ENCODE measurements around the gene STK17B. TPM values are rescaled to one million over a fixed set of nuclear protein-coding genes. Genes with fewer than 3 reads are reported as not detected.
A peak's percentile ranks its signal among the peaks of the same experiment; 100 is the strongest.

STK17B gene
- total and polyA plus RNA-seq, 10 of the 15 experiments (the other 5 are each of a cell fraction or from before 2014, with no cell fraction given) = 21.2 to 108 (median 53.7) TPM

- TF ChIP-seq ZNF207 (IDR thresholded peaks at IDR 0.05; ENCODE audit: borderline replicate concordance) = 0 out of 2 replicates have a peak, but pooled peaks have one; percentile 20
- peak; percentile 56; the same call in 1 of the 2 replicates for TF ChIP-seq BACH1 (IDR thresholded peaks at IDR 0.05; ENCODE audit: borderline replicate concordance)
- no peak for TF ChIP-seq KAT2A (conservative IDR thresholded peaks at IDR 0.05; ENCODE audit: control insufficient read depth, low read depth, low read length)
- peak; percentile 72; the same call in 1 of the 2 replicates for TF ChIP-seq ZNF592 (IDR thresholded peaks at IDR 0.05)
- TF ChIP-seq SMAD1 (IDR thresholded peaks at IDR 0.05; ENCODE audit: low read depth, partially characterized antibody) = peak; percentile 67
- TF ChIP-seq HDGF (IDR thresholded peaks at IDR 0.05) = no peak
- TF ChIP-seq SP1 (IDR thresholded peaks at IDR 0.05; ENCODE audit: low read depth, low read length) = peak; percentile 61
- no peak for TF ChIP-seq SREBF2 (IDR thresholded peaks at IDR 0.05; ENCODE audit: low read length)
- no peak for TF ChIP-seq SREBF1 (IDR thresholded peaks at IDR 0.05; ENCODE audit: low read length)
- TF ChIP-seq SUPT20H (IDR thresholded peaks at IDR 0.05; ENCODE audit: borderline replicate concordance, control insufficient read depth, low read depth, low read length) = no peak
- no peak for TF ChIP-seq KLF5 (IDR thresholded peaks at IDR 0.05; ENCODE audit: partially characterized antibody)
- no peak for TF ChIP-seq MYB (IDR thresholded peaks at IDR 0.05; ENCODE audit: borderline replicate concordance, low read depth, low read length)
- no peak for TF ChIP-seq E4F1 (IDR thresholded peaks at IDR 0.05; ENCODE audit: borderline replicate concordance, partially characterized antibody)
- TF ChIP-seq ETV6 (conservative IDR thresholded peaks at IDR 0.05 in 1 of 2, IDR thresholded peaks at IDR 0.05 in 1 of 2; ENCODE audit: borderline replicate concordance in 1 of 2, low read depth in 1 of 2) = peak in 1 of 2 experiments; percentile 81; a peak in 2 of 4 replicates
- TF ChIP-seq MEF2A (IDR thresholded peaks at IDR 0.05; ENCODE audit: insufficient read depth, low read depth, low read length) = peak; percentile 92
- TF ChIP-seq PKNOX1 (IDR thresholded peaks at IDR 0.05) = no peak
- peak; percentile 96 for TF ChIP-seq ATF2 (IDR thresholded peaks at IDR 0.05; ENCODE audit: low read length)
- TF ChIP-seq CBX3 (IDR thresholded peaks at IDR 0.05; ENCODE audit: borderline replicate concordance, low read depth) = no peak
- TF ChIP-seq ZNF217 (IDR thresholded peaks at IDR 0.05) = peak; percentile 77; the same call in 1 of the 2 replicates
- TF ChIP-seq RELB (IDR thresholded peaks at IDR 0.05; ENCODE audit: low read depth) = peak; percentile 87
Observed at GRCh38 chr2:196160101-196160500, 11.3 kb downstream of the STK17B start (continued).

Data from GM12878 (cell line).